ENCODE measurements around the gene IGDCC3. TPM values are rescaled to one million over a fixed set of nuclear protein-coding genes. Genes with fewer than 3 reads are reported as not detected.

The IGDCC3 gene
- total RNA-seq, 2 donors from 2014 or later = 7.9 to 13.5 TPM

- H3K27ac Mint-ChIP-seq = no peak overlapping the region
These were observed 14.6 kb upstream of the IGDCC3 start for GRCh38 chr15:65392368-65392767.

GRCh38 chr15:65391732-65392131 lies 13.9 kb upstream of the IGDCC3 start:
- Mint-ChIP-seq H3K4me3 (no peak overlapping the region), H3K27ac (no peak overlapping the region), H3K27me3 (ENCODE audit: insufficient read depth) (peaks cover 31% of the 10 kb centered on the region), H3K36me3 (ENCODE audit: low read depth) (peaks cover 60% of the 10 kb centered on the region), H3K9me3 (no peaks in the 10 kb centered on the region), H3K4me1 (peaks cover 6% of the 10 kb centered on the region)
- Histone ChIP-seq H3K9ac (ENCODE audit: extremely low read depth, low read length, poor library complexity, severe bottlenecking) (no peak overlapping the region), H3K27ac (ENCODE audit: low read depth, low read length) (no peak overlapping the region), H3K36me3 (ENCODE audit: control insufficient read depth, insufficient read depth, low read length) (peaks cover 58% of the 10 kb centered on the region), H3K9me3 (ENCODE audit: control insufficient read depth, low read length) (no peaks in the 10 kb centered on the region), H3K27me3 (ENCODE audit: control insufficient read depth, insufficient read depth, low read length, poor library complexity, severe bottlenecking) (no peaks in the 10 kb centered on the region), H3K4me1 (ENCODE audit: control insufficient read depth, insufficient read depth, low read length) (no peaks in the 10 kb centered on the region), H3K4me3 (ENCODE audit: low read length) (no peak overlapping the region)
- no peak for DNase-seq
- 96 to 100% methylated on average over 2 to 10 of the region's 10 CpGs for WGBS, 2 experiments (ENCODE audit: insufficient coverage in 1 of 2, insufficient read length in 1 of 2)
- no peak for TF ChIP-seq CTCF (conservative IDR thresholded peaks at IDR 0.05)

More at GRCh38 chr15:65392368-65392767, 14.6 kb upstream of the IGDCC3 start:
- peaks cover 38% of the 10 kb centered on the region for H3K27me3 Mint-ChIP-seq (ENCODE audit: insufficient read depth)
- no peak overlapping the region for H3K4me3 ChIP-seq (ENCODE audit: low read length)
- no peak for DNase-seq
- H3K4me1 Mint-ChIP-seq = peaks cover 8% of the 10 kb centered on the region
- 90 to 100% methylated on average over 2 of the region's 2 CpGs for WGBS, 2 experiments (ENCODE audit: insufficient coverage in 1 of 2, insufficient read length in 1 of 2)
- no peak overlapping the region for H3K4me3 Mint-ChIP-seq
- no peak overlapping the region for H3K9ac ChIP-seq (ENCODE audit: extremely low read depth, low read length, poor library complexity, severe bottlenecking)
- peaks cover 63% of the 10 kb centered on the region for H3K36me3 ChIP-seq (ENCODE audit: control insufficient read depth, insufficient read depth, low read length)
- H3K4me1 ChIP-seq (ENCODE audit: control insufficient read depth, insufficient read depth, low read length) = no peaks in the 10 kb centered on the region
- H3K9me3 ChIP-seq (ENCODE audit: control insufficient read depth, low read length) = no peaks in the 10 kb centered on the region
- no peaks in the 10 kb centered on the region for H3K9me3 Mint-ChIP-seq
- no peaks in the 10 kb centered on the region for H3K27me3 ChIP-seq (ENCODE audit: control insufficient read depth, insufficient read depth, low read length, poor library complexity, severe bottlenecking)
- no peak for TF ChIP-seq CTCF (conservative IDR thresholded peaks at IDR 0.05)
- H3K36me3 Mint-ChIP-seq (ENCODE audit: low read depth) = peaks cover 65% of the 10 kb centered on the region
- H3K27ac ChIP-seq (ENCODE audit: low read depth, low read length) = no peak overlapping the region

GRCh38 chr15:65390447-65390846 lies 12.6 kb upstream of the IGDCC3 start:
- Mint-ChIP-seq H3K4me1 (no peaks in the 10 kb centered on the region), H3K4me3 (no peak overlapping the region), H3K27ac (no peak overlapping the region), H3K36me3 (ENCODE audit: low read depth) (peaks cover 65% of the 10 kb centered on the region), H3K27me3 (ENCODE audit: insufficient read depth) (peaks cover 21% of the 10 kb centered on the region), H3K9me3 (no peaks in the 10 kb centered on the region)
- H3K4me3 ChIP-seq (ENCODE audit: low read length) = no peak overlapping the region
- whole genome bisulfite sequencing, 2 experiments (ENCODE audit: insufficient coverage in 1 of 2, insufficient read length in 1 of 2) = 89 to 100% methylated on average over 1 of the region's 1 CpG
- no peaks in the 10 kb centered on the region for H3K9me3 ChIP-seq (ENCODE audit: control insufficient read depth, low read length)
- H3K4me1 ChIP-seq (ENCODE audit: control insufficient read depth, insufficient read depth, low read length) = peaks cover under 1% of the 10 kb centered on the region
- H3K27ac ChIP-seq (ENCODE audit: low read depth, low read length) = no peak overlapping the region
- no peak for TF ChIP-seq CTCF (conservative IDR thresholded peaks at IDR 0.05)
- H3K36me3 ChIP-seq (ENCODE audit: control insufficient read depth, insufficient read depth, low read length) = peaks cover 64% of the 10 kb centered on the region
- H3K27me3 ChIP-seq (ENCODE audit: control insufficient read depth, insufficient read depth, low read length, poor library complexity, severe bottlenecking) = no peaks in the 10 kb centered on the region
- no peak for DNase-seq
- no peak overlapping the region for H3K9ac ChIP-seq (ENCODE audit: extremely low read depth, low read length, poor library complexity, severe bottlenecking)

Data from endodermal cell (in vitro differentiated cells).